ENCODE measurements around the gene SLU7. TPM values are rescaled to one million over a fixed set of nuclear protein-coding genes. Genes with fewer than 3 reads are reported as not detected.

Gene SLU7
- total RNA-seq, 1 donor from 2014 or later: 54.1 TPM

GRCh38 chr5:160385496-160385895 lies 33.4 kb downstream of the SLU7 start:
- Mint-ChIP-seq H3K4me3 (ENCODE audit: unreplicated experiment) (no peak overlapping the region), H3K27me3 (ENCODE audit: unreplicated experiment) (no peaks in the 10 kb centered on the region)
- no peak for DNase-seq (ENCODE audit: extremely low spot score, unreplicated experiment)

GRCh38 chr5:160384681-160385080 lies 34.2 kb downstream of the SLU7 start:
- no peaks in the 10 kb centered on the region for H3K27me3 Mint-ChIP-seq (ENCODE audit: unreplicated experiment)
- H3K4me1 Mint-ChIP-seq (ENCODE audit: unreplicated experiment): no peaks in the 10 kb centered on the region
- peaks cover 12% of the 10 kb centered on the region for H3K36me3 Mint-ChIP-seq (ENCODE audit: unreplicated experiment)
- TF ChIP-seq, protein P1, sequence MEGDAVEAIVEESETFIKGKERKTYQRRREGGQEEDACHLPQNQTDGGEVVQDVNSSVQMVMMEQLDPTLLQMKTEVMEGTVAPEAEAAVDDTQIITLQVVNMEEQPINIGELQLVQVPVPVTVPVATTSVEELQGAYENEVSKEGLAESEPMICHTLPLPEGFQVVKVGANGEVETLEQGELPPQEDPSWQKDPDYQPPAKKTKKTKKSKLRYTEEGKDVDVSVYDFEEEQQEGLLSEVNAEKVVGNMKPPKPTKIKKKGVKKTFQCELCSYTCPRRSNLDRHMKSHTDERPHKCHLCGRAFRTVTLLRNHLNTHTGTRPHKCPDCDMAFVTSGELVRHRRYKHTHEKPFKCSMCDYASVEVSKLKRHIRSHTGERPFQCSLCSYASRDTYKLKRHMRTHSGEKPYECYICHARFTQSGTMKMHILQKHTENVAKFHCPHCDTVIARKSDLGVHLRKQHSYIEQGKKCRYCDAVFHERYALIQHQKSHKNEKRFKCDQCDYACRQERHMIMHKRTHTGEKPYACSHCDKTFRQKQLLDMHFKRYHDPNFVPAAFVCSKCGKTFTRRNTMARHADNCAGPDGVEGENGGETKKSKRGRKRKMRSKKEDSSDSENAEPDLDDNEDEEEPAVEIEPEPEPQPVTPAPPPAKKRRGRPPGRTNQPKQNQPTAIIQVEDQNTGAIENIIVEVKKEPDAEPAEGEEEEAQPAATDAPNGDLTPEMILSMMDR (IDR thresholded peaks at IDR 0.05): no peak
- H3K4me3 Mint-ChIP-seq (ENCODE audit: unreplicated experiment): no peak overlapping the region
- no peak for DNase-seq (ENCODE audit: extremely low spot score, unreplicated experiment)
- H3K9me3 Mint-ChIP-seq (ENCODE audit: unreplicated experiment): peaks cover 20% of the 10 kb centered on the region
- no peak overlapping the region for H3K27ac Mint-ChIP-seq (ENCODE audit: unreplicated experiment)

More at GRCh38 chr5:160385496-160385895, 33.4 kb downstream of the SLU7 start:
- H3K36me3 Mint-ChIP-seq (ENCODE audit: unreplicated experiment): peaks cover 12% of the 10 kb centered on the region
- H3K27ac Mint-ChIP-seq (ENCODE audit: unreplicated experiment): no peak overlapping the region
- TF ChIP-seq, protein P1 (IDR thresholded peaks at IDR 0.05): no peak
- H3K9me3 Mint-ChIP-seq (ENCODE audit: unreplicated experiment): peaks cover 20% of the 10 kb centered on the region
- H3K4me1 Mint-ChIP-seq (ENCODE audit: unreplicated experiment): no peaks in the 10 kb centered on the region

GRCh38 chr5:160382346-160382745 lies 36.5 kb downstream of the SLU7 start:
- Mint-ChIP-seq H3K4me1 (ENCODE audit: unreplicated experiment) (no peaks in the 10 kb centered on the region), H3K27me3 (ENCODE audit: unreplicated experiment) (peaks cover 3% of the 10 kb centered on the region), H3K9me3 (ENCODE audit: unreplicated experiment) (peaks cover 2% of the 10 kb centered on the region), H3K27ac (ENCODE audit: unreplicated experiment) (no peak overlapping the region), H3K36me3 (ENCODE audit: unreplicated experiment) (no peaks in the 10 kb centered on the region), H3K4me3 (ENCODE audit: unreplicated experiment) (no peak overlapping the region)
- TF ChIP-seq, protein P1 (IDR thresholded peaks at IDR 0.05): no peak
- DNase-seq (ENCODE audit: extremely low spot score, unreplicated experiment): no peak

- H3K36me3 Mint-ChIP-seq (ENCODE audit: unreplicated experiment): peaks cover 2% of the 10 kb centered on the region
Measured at GRCh38 chr5:160380041-160380440, 38.8 kb downstream of the SLU7 start.

DNA sequence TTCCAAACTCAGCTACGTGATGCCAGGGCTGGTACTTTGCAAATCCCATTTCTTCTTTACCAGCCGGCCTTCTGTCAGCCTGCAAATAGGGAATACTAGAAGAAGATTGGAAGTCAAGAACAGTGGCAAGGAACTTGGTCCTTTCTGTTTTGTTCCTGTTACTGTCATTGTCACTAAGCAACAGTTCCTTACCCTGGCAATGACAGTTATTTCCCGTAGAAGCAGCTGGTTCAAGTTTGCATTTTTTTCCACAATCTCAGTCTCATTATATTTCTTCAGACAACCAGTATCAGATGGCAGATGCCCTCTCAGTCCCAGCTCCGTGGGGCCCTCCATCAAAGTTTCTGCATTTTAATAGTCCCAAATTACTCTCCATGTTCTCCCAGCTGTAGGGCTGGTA lies 39.4 kb downstream of the SLU7 start:
- TF ChIP-seq, protein P1 (IDR thresholded peaks at IDR 0.05): no peak
- H3K36me3 Mint-ChIP-seq (ENCODE audit: unreplicated experiment): peaks cover 2% of the 10 kb centered on the region
- H3K27ac Mint-ChIP-seq (ENCODE audit: unreplicated experiment): no peak overlapping the region
- peaks cover 21% of the 10 kb centered on the region for H3K27me3 Mint-ChIP-seq (ENCODE audit: unreplicated experiment)
- H3K9me3 Mint-ChIP-seq (ENCODE audit: unreplicated experiment): no peaks in the 10 kb centered on the region
- no peaks in the 10 kb centered on the region for H3K4me1 Mint-ChIP-seq (ENCODE audit: unreplicated experiment)
- DNase-seq (ENCODE audit: extremely low spot score, unreplicated experiment): no peak
- H3K4me3 Mint-ChIP-seq (ENCODE audit: unreplicated experiment): no peak overlapping the region

More at GRCh38 chr5:160380041-160380440, 38.8 kb downstream of the SLU7 start:
- no peak overlapping the region for H3K27ac Mint-ChIP-seq (ENCODE audit: unreplicated experiment)
- no peaks in the 10 kb centered on the region for H3K4me1 Mint-ChIP-seq (ENCODE audit: unreplicated experiment)
- H3K9me3 Mint-ChIP-seq (ENCODE audit: unreplicated experiment): no peaks in the 10 kb centered on the region
- H3K4me3 Mint-ChIP-seq (ENCODE audit: unreplicated experiment): no peak overlapping the region
- no peak for DNase-seq (ENCODE audit: extremely low spot score, unreplicated experiment)
- H3K27me3 Mint-ChIP-seq (ENCODE audit: unreplicated experiment): peaks cover 15% of the 10 kb centered on the region
- TF ChIP-seq, protein P1 (IDR thresholded peaks at IDR 0.05): no peak

Measured in osteocyte (in vitro differentiated cells).